HL-60 (cell line): ENCODE results near the gene CCDC40.

Experiments used
- DNase-seq, 2 experiments: peaks; one replicate each; pipeline ENCODE4 v3.0.0-alpha.2; 2010 to 2020; ENCODE audit warnings: low read depth in 1 of 2, low spot score in 1 of 2
- H3K27ac ChIP-seq: fragments of 250-450 bp; sonication (Bioruptor Pico); replicated peaks from 2 replicates; pipeline ENCODE4 v1.5.1; 2020; ENCODE audit warnings: mild to moderate bottlenecking, moderate library complexity
- H3K27me3 ChIP-seq: fragments of 250-450 bp; sonication (Bioruptor Pico); 2 replicates; pipeline ENCODE4 v1.5.1; 2021; ENCODE audit warnings: mild to moderate bottlenecking, moderate library complexity; ENCODE audit not compliant: insufficient read depth, poor library complexity, severe bottlenecking
- H3K4me3 ChIP-seq: replicated peaks from 2 replicates; pipeline ENCODE4 v1.5.1; 2011; ENCODE audit warnings: mild to moderate bottlenecking, control low read depth, low read length; ENCODE audit not compliant: insufficient read depth
- GABPA ChIP-seq: IDR thresholded peaks from 2 replicates; pipeline ENCODE4 v1.6.1; 2012; ENCODE audit warnings: low read depth
- POLR2AphosphoS5 ChIP-seq: IDR thresholded peaks from 2 replicates; pipeline ENCODE4 v1.6.1; 2012; ENCODE audit warnings: low read depth
- SPI1 ChIP-seq: IDR thresholded peaks from 2 replicates; pipeline ENCODE4 v1.6.1; 2012; ENCODE audit warnings: low read depth, mild to moderate bottlenecking, borderline replicate concordance
- TF ChIP-seq, protein P1 (sequence below): IDR thresholded peaks from one replicate; pipeline ENCODE4 v1.5.1; 2011; ENCODE audit warnings: low read length, control low read depth, inconsistent platforms; ENCODE audit not compliant: insufficient read depth
- TF ChIP-seq, protein P2 (sequence below): IDR thresholded peaks from 2 replicates; pipeline ENCODE4 v1.6.1; 2012; ENCODE audit warnings: low read depth; ENCODE audit not compliant: insufficient replicate concordance

Gene CCDC40

DNA sequence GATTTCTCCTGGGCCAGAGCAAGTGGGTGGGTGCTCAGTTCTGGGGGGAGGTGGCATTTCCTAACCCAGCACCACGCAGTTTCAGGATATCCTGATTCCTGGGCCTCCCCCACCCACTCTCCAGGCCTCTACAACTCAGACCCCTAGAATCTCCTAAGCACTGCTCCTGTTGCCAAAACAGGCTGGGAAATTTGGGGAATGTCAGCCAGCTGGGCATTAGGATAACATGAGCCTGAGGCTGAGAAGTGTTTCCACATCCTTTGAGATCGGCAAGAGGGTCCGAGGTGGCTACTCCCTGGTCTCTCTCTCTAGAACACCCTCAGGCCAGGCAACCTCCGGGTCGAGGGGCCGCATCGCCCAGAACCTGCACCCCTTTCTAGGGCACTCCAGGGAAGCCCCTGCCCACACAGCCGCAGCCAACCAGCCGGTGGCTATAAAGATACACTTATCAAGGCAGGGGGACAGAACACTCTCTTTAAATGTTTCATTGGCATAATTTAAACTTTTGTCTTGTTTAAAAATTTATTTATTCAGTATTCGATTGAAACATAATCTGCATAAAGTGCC lies 24.4 kb upstream of the CCDC40 start:
- Histone ChIP-seq H3K4me3 (no peak overlapping the region), H3K27me3 (no peaks in the 10 kb centered on the region), H3K27ac (no peak overlapping the region)
- DNase-seq = no peak
- TF ChIP-seq POLR2AphosphoS5 = no peak
- TF ChIP-seq, protein P1, sequence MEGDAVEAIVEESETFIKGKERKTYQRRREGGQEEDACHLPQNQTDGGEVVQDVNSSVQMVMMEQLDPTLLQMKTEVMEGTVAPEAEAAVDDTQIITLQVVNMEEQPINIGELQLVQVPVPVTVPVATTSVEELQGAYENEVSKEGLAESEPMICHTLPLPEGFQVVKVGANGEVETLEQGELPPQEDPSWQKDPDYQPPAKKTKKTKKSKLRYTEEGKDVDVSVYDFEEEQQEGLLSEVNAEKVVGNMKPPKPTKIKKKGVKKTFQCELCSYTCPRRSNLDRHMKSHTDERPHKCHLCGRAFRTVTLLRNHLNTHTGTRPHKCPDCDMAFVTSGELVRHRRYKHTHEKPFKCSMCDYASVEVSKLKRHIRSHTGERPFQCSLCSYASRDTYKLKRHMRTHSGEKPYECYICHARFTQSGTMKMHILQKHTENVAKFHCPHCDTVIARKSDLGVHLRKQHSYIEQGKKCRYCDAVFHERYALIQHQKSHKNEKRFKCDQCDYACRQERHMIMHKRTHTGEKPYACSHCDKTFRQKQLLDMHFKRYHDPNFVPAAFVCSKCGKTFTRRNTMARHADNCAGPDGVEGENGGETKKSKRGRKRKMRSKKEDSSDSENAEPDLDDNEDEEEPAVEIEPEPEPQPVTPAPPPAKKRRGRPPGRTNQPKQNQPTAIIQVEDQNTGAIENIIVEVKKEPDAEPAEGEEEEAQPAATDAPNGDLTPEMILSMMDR = no peak

DNA sequence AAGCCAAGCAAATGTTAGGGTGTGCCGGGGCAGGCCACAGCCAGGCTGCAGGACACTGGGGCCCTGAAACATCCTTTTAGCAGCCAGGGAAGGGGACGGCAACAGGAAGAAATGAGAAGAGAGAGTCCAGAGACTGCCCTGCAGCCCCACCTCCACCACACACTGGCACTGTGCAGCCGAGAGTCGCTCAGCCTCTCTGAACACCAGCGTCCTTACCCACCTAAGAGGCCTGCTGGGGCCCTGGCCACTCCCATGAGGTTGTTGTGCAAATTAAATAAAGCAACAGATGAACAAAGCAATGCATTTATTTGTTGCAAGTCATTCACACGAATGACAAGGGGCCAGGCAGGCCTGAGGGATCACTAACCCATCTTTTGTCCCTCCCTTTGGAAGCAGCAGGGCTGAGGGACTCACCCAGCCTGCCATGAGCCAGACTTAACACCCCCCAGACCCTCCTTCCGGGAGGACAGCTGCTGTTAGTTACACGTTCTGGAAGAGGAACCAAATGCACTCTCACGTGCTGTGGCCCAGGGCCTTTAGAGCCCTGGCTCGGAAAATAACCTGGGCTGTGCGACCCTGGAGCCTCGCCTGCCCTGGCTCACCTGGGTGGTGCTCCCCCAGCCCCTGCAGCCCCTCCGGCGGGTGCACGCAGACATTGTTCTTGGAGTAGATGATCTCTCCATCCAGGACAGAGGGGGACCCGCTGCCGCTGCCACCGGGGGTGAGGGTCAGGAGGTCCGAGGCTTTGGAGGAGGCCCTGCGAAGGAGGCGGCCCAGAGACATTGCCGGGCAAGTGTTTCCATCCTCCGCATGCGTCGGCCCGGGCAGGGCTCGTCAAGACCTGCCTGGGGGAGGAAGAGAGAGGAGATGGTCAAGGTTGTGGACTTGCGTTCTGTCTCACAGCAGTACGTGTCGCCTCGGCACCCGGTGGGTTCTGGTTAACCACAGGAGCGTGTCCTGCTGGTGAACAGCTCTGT lies 23.4 kb upstream of the CCDC40 start:
- Histone ChIP-seq H3K4me3 (no peak overlapping the region), H3K27ac (no peak overlapping the region), H3K27me3 (no peaks in the 10 kb centered on the region)
- no peak for DNase-seq
- TF ChIP-seq, protein P2, sequence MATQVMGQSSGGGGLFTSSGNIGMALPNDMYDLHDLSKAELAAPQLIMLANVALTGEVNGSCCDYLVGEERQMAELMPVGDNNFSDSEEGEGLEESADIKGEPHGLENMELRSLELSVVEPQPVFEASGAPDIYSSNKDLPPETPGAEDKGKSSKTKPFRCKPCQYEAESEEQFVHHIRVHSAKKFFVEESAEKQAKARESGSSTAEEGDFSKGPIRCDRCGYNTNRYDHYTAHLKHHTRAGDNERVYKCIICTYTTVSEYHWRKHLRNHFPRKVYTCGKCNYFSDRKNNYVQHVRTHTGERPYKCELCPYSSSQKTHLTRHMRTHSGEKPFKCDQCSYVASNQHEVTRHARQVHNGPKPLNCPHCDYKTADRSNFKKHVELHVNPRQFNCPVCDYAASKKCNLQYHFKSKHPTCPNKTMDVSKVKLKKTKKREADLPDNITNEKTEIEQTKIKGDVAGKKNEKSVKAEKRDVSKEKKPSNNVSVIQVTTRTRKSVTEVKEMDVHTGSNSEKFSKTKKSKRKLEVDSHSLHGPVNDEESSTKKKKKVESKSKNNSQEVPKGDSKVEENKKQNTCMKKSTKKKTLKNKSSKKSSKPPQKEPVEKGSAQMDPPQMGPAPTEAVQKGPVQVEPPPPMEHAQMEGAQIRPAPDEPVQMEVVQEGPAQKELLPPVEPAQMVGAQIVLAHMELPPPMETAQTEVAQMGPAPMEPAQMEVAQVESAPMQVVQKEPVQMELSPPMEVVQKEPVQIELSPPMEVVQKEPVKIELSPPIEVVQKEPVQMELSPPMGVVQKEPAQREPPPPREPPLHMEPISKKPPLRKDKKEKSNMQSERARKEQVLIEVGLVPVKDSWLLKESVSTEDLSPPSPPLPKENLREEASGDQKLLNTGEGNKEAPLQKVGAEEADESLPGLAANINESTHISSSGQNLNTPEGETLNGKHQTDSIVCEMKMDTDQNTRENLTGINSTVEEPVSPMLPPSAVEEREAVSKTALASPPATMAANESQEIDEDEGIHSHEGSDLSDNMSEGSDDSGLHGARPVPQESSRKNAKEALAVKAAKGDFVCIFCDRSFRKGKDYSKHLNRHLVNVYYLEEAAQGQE = no peak
- TF ChIP-seq GABPA = no peak
- TF ChIP-seq POLR2AphosphoS5 = no peak
- TF ChIP-seq SPI1 = no peak
- TF ChIP-seq, protein P1 = no peak

DNA sequence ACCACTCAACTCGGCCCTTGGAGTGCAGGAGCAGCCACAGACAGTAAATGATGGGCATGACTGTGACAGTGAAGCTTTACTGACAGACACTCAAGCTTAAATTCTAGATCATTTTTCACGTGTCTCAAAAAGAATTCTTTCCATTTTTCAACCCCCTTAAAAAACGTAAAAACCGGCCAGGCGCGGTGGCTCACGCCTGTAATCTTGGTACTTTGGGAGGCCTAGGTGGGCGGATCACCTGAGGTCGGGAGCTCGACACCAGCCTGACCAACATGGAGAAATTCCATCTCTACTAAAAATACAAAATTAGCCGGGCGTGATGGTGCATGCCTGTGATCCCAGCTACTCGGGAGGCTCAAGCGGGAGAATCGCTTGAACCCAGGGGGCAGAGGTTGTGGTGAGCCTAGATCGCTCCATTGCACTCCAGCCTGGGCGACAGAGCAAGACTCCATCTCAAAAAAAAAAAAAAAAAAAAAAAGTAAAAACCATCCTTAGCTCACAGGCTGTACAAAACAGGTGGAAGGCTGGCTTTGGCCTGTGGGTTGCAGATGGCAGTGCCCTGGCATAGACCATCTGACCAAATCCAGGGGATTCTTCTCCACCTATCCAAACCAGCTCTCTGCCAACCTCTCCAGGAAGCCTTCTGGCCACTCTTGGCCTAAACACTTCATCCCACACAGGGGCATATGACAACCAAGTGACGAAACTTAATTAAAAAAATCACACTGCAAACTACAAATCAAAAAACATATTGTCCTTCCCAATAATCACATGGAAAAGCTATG lies 19.0 kb upstream of the CCDC40 start:
- Histone ChIP-seq H3K27ac (no peak overlapping the region), H3K4me3 (no peak overlapping the region), H3K27me3 (no peaks in the 10 kb centered on the region)
- TF ChIP-seq SPI1 (no peak), POLR2AphosphoS5 (no peak), GABPA (no peak)
- TF ChIP-seq, protein P2 = no peak
- TF ChIP-seq, protein P1 = no peak
- DNase-seq = no peak
